ENCODE measurements around the gene THAP11. TPM values are rescaled to one million over a fixed set of nuclear protein-coding genes. Genes with fewer than 3 reads are reported as not detected.

The THAP11 gene
- polyA plus RNA-seq, 1 donor from 2014 or later, result 42.6 TPM

DNA sequence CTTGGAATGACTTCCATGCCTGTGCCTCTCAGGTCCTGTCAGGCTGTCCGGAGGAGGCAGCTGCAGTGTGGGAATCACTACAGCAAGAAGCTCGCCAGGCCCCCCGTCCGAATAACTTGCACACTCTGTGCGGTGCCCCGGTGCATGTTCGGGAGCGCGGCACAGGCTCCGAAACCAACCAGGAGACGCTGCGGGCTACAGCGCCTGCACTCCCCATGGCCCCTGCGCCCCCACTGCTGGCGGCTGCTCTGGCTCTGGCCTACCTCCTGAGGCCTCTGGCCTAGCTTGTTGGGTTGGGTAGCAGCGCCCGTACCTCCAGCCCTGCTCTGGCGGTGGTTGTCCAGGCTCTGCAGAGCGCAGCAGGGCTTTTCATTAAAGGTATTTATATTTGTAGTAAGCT is 43.9 kb downstream of the THAP11 start:
- no peaks in the 10 kb centered on the region for H3F3A ChIP-seq (ENCODE audit: insufficient read depth, low read length, poor library complexity, severe bottlenecking)
- H3K9ac ChIP-seq (ENCODE audit: low read length), result no peak overlapping the region
- H3K4me2 ChIP-seq (ENCODE audit: low read length), result no peak overlapping the region
- H3K27me3 ChIP-seq (ENCODE audit: insufficient read depth, low read depth, low read length), result no peaks in the 10 kb centered on the region
- H3K79me2 ChIP-seq (replicated peaks; ENCODE audit: insufficient read depth, low read length), result no peaks in the 10 kb centered on the region
- no peaks in the 10 kb centered on the region for H4K20me1 ChIP-seq (ENCODE audit: insufficient read depth)
- peaks cover 8% of the 10 kb centered on the region for H3K36me3 ChIP-seq (ENCODE audit: insufficient read depth, low read length)
- no peak overlapping the region for H3K27ac ChIP-seq (ENCODE audit: low read length)
- no peak overlapping the region for H3K4me3 ChIP-seq (ENCODE audit: low read length)
- no peak overlapping the region for H2AFZ ChIP-seq (ENCODE audit: low read depth, low read length)
- H3K9me2 ChIP-seq (ENCODE audit: insufficient read depth, low read length), result no peaks in the 10 kb centered on the region
- TF ChIP-seq POLR2AphosphoS5 (IDR thresholded peaks at IDR 0.05) (no peak), EP300 (conservative IDR thresholded peaks at IDR 0.05; ENCODE audit: poor library complexity, severe bottlenecking) (no peak), RAD21 (conservative IDR thresholded peaks at IDR 0.05) (no peak), SMC3 (conservative IDR thresholded peaks at IDR 0.05; ENCODE audit: poor library complexity) (no peak)
- TF ChIP-seq, protein P1, sequence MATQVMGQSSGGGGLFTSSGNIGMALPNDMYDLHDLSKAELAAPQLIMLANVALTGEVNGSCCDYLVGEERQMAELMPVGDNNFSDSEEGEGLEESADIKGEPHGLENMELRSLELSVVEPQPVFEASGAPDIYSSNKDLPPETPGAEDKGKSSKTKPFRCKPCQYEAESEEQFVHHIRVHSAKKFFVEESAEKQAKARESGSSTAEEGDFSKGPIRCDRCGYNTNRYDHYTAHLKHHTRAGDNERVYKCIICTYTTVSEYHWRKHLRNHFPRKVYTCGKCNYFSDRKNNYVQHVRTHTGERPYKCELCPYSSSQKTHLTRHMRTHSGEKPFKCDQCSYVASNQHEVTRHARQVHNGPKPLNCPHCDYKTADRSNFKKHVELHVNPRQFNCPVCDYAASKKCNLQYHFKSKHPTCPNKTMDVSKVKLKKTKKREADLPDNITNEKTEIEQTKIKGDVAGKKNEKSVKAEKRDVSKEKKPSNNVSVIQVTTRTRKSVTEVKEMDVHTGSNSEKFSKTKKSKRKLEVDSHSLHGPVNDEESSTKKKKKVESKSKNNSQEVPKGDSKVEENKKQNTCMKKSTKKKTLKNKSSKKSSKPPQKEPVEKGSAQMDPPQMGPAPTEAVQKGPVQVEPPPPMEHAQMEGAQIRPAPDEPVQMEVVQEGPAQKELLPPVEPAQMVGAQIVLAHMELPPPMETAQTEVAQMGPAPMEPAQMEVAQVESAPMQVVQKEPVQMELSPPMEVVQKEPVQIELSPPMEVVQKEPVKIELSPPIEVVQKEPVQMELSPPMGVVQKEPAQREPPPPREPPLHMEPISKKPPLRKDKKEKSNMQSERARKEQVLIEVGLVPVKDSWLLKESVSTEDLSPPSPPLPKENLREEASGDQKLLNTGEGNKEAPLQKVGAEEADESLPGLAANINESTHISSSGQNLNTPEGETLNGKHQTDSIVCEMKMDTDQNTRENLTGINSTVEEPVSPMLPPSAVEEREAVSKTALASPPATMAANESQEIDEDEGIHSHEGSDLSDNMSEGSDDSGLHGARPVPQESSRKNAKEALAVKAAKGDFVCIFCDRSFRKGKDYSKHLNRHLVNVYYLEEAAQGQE (IDR thresholded peaks at IDR 0.05; ENCODE audit: borderline replicate concordance), result no peak
- TF ChIP-seq, protein P2, sequence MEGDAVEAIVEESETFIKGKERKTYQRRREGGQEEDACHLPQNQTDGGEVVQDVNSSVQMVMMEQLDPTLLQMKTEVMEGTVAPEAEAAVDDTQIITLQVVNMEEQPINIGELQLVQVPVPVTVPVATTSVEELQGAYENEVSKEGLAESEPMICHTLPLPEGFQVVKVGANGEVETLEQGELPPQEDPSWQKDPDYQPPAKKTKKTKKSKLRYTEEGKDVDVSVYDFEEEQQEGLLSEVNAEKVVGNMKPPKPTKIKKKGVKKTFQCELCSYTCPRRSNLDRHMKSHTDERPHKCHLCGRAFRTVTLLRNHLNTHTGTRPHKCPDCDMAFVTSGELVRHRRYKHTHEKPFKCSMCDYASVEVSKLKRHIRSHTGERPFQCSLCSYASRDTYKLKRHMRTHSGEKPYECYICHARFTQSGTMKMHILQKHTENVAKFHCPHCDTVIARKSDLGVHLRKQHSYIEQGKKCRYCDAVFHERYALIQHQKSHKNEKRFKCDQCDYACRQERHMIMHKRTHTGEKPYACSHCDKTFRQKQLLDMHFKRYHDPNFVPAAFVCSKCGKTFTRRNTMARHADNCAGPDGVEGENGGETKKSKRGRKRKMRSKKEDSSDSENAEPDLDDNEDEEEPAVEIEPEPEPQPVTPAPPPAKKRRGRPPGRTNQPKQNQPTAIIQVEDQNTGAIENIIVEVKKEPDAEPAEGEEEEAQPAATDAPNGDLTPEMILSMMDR (IDR thresholded peaks at IDR 0.05; ENCODE audit: poor library complexity, severe bottlenecking), result no peak
- H3K9me3 ChIP-seq (ENCODE audit: low read length), result no peaks in the 10 kb centered on the region

DNA sequence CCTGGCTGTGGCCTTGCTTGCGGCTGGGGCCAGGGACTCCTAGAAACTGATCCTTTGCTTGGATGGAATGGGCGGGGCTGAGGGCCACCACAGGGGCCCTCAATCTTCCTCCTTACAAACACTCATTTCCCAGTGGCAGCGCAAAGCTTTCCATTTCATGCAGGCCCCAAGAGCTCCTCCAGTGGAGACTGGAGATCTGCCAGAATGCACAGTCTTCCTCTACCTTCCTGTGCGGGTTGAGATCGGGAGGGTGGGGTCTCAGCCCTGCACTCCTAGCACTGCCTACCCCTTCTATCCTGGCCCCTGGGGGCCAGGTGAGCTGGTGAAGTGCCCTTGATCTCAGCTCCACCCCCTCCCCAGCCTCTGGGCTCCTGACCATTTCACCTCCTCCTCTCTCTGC is 44.3 kb downstream of the THAP11 start:
- Histone ChIP-seq H3K4me3 (ENCODE audit: low read length) (no peak overlapping the region), H4K20me1 (ENCODE audit: insufficient read depth) (no peaks in the 10 kb centered on the region), H3K9ac (ENCODE audit: low read length) (no peak overlapping the region), H2AFZ (ENCODE audit: low read depth, low read length) (no peak overlapping the region), H3K79me2 (replicated peaks; ENCODE audit: insufficient read depth, low read length) (no peaks in the 10 kb centered on the region), H3K9me3 (ENCODE audit: low read length) (no peaks in the 10 kb centered on the region), H3K27me3 (ENCODE audit: insufficient read depth, low read depth, low read length) (no peaks in the 10 kb centered on the region), H3K4me2 (ENCODE audit: low read length) (no peak overlapping the region), H3K36me3 (ENCODE audit: insufficient read depth, low read length) (peaks cover 8% of the 10 kb centered on the region), H3F3A (ENCODE audit: insufficient read depth, low read length, poor library complexity, severe bottlenecking) (no peaks in the 10 kb centered on the region), H3K27ac (ENCODE audit: low read length) (no peak overlapping the region), H3K9me2 (ENCODE audit: insufficient read depth, low read length) (no peaks in the 10 kb centered on the region)
- TF ChIP-seq SMC3 (conservative IDR thresholded peaks at IDR 0.05; ENCODE audit: poor library complexity) (no peak), RAD21 (conservative IDR thresholded peaks at IDR 0.05) (no peak), MXI1 (conservative IDR thresholded peaks at IDR 0.05; ENCODE audit: poor library complexity, severe bottlenecking) (no peak), TAF1 (IDR thresholded peaks at IDR 0.05; ENCODE audit: low read depth) (no peak), POLR2AphosphoS5 (IDR thresholded peaks at IDR 0.05) (no peak), EZH2 (IDR thresholded peaks at IDR 0.05; ENCODE audit: borderline replicate concordance, insufficient read depth, low read length, poor library complexity, severe bottlenecking) (no peak), EP300 (conservative IDR thresholded peaks at IDR 0.05; ENCODE audit: poor library complexity, severe bottlenecking) (no peak)
- TF ChIP-seq, protein P2 (IDR thresholded peaks at IDR 0.05; ENCODE audit: poor library complexity, severe bottlenecking), result no peak
- TF ChIP-seq, protein P1 (IDR thresholded peaks at IDR 0.05; ENCODE audit: borderline replicate concordance), result no peak

Data from neural cell (in vitro differentiated cells).